ENCODE data around the gene PIGM. TPM values are rescaled to one million over a fixed set of nuclear protein-coding genes. Genes with fewer than 3 reads are reported as not detected.

Gene PIGM
- total and polyA plus RNA-seq, 12 donors: 3.0 to 9.4 (median 7.3) TPM

GRCh38 chr1:160046494-160047110 lies 14.8 kb upstream of the PIGM start:
- no peak overlapping the region for H3K4me3 ChIP-seq
- peak; percentile 26 to 62 (median 39) for DNase-seq
- no peaks in the 10 kb centered on the region for H3K9me3 ChIP-seq (replicated peaks in 1 of 3)
- no peak overlapping the region for H3K27ac ChIP-seq
- intact Hi-C loops (cut with DNase I): loop anchor here in 1 of 2 donors (2.0 kb wide), 1 partner anchor 38 kb away; no protein-coding TSS in a partner anchor
- WGBS, 4 donors: 5 to 10% (median 8%) methylated on average over 11 of the region's 11 CpGs
- H3K36me3 ChIP-seq (replicated peaks in 1 of 2): no peaks in the 10 kb centered on the region
- H3K27me3 ChIP-seq: no peaks in the 10 kb centered on the region
- TF ChIP-seq POLR2A (IDR thresholded peaks at IDR 0.05) (no peak), CTCF (IDR thresholded peaks at IDR 0.05) (peak; percentile 48 to 68 (median 64))
- peaks cover 0 to 5% of the 10 kb centered on the region in 2 donors for H3K4me1 ChIP-seq (replicated peaks in 1 of 2)

- Histone ChIP-seq H3K27ac (no peak overlapping the region), H3K4me3 (no peak overlapping the region), H3K4me1 (replicated peaks in 1 of 2) (peaks cover 0 to 5% of the 10 kb centered on the region in 2 donors), H3K9me3 (replicated peaks in 1 of 3) (no peaks in the 10 kb centered on the region), H3K27me3 (no peaks in the 10 kb centered on the region), H3K36me3 (replicated peaks in 1 of 2) (no peaks in the 10 kb centered on the region)
- intact Hi-C loops (cut with DNase I): loop anchor here in 1 of 2 donors (2.0 kb wide), 1 partner anchor 39 kb away; no protein-coding TSS in a partner anchor
- WGBS, 4 donors: 38 to 66% (median 54%) methylated on average over 2 of the region's 2 CpGs
- no peak for TF ChIP-seq CTCF (IDR thresholded peaks at IDR 0.05)
- no peak for DNase-seq
Observed at GRCh38 chr1:160045653-160046052, 13.9 kb upstream of the PIGM start.

- no peak overlapping the region for H3K27ac ChIP-seq
- no peaks in the 10 kb centered on the region for H3K36me3 ChIP-seq (replicated peaks in 1 of 2)
- DNase-seq: no peak
- H3K9me3 ChIP-seq (replicated peaks in 1 of 3): no peaks in the 10 kb centered on the region
- intact Hi-C loops (cut with DNase I): no loop called here
- H3K4me1 ChIP-seq (replicated peaks in 1 of 2): peaks cover 0 to 5% of the 10 kb centered on the region in 2 donors
- no peak overlapping the region for H3K4me3 ChIP-seq
- no peaks in the 10 kb centered on the region for H3K27me3 ChIP-seq
- no peak for TF ChIP-seq CTCF (IDR thresholded peaks at IDR 0.05)
- no peak for TF ChIP-seq POLR2A (IDR thresholded peaks at IDR 0.05)
Observed at GRCh38 chr1:160043543-160043942, 11.8 kb upstream of the PIGM start.

- Histone ChIP-seq H3K4me1 (replicated peaks in 1 of 2) (no peaks in the 10 kb centered on the region), H3K9me3 (replicated peaks in 1 of 3) (no peaks in the 10 kb centered on the region), H3K4me3 (no peak overlapping the region), H3K36me3 (replicated peaks in 1 of 2) (no peaks in the 10 kb centered on the region), H3K27ac (no peak overlapping the region), H3K27me3 (no peaks in the 10 kb centered on the region)
- intact Hi-C loops (cut with DNase I): no loop called here
- DNase-seq: no peak
- TF ChIP-seq CTCF (IDR thresholded peaks at IDR 0.05): no peak
- no peak for TF ChIP-seq POLR2A (IDR thresholded peaks at IDR 0.05)
- 79 to 94% (median 90%) methylated on average over 1 of the region's 1 CpG for WGBS, 4 donors
Observed at GRCh38 chr1:160040476-160040875, 8.7 kb upstream of the PIGM start.
